Keratinocyte (primary cell): ENCODE results near the gene TXNDC8. TPM values are rescaled to one million over a fixed set of nuclear protein-coding genes. Genes with fewer than 3 reads are reported as not detected.

Experiments
- DNase-seq: peaks from one replicate; pipeline ENCODE4 v3.0.0-alpha.2; 2011; ENCODE audit warnings: low read depth, missing footprints, low spot score
- FAIRE-seq: peaks from 2 replicates; lab custom pipeline; 2011; peaks lifted over from hg19 to GRCh38; lab: Jason Lieb, UNC
- H2AFZ ChIP-seq: 2 replicates; pipeline ENCODE4 v1.6.0; 2012; ENCODE audit warnings: low read length, control low read depth, inconsistent platforms; ENCODE audit not compliant: control insufficient read depth
- H3K27ac ChIP-seq: 2 replicates; pipeline ENCODE4 v1.5.1; 2011; ENCODE audit warnings: low read length; ENCODE audit not compliant: control insufficient read depth, insufficient read depth
- H3K27me3 ChIP-seq: 3 replicates; pipeline ENCODE4 v1.6.0; 2011; ENCODE audit warnings: low read length; ENCODE audit not compliant: control insufficient read depth, insufficient read depth; ENCODE audit errors: extremely low read depth
- H3K36me3 ChIP-seq, 2 experiments: 2 replicates in 1 of 2; 3 replicates in 1 of 2; pipeline ENCODE4 v1.5.1; 2011; ENCODE audit warnings: low read length in 2 of 2, mild to moderate bottlenecking in 1 of 2; ENCODE audit not compliant: control insufficient read depth in 2 of 2, insufficient read depth in 2 of 2; ENCODE audit errors: extremely low read depth in 1 of 2
- H3K4me1 ChIP-seq: 3 replicates; pipeline ENCODE4 v1.5.1; 2011; ENCODE audit warnings: low read length; ENCODE audit not compliant: control insufficient read depth, insufficient read depth; ENCODE audit errors: extremely low read depth
- H3K4me2 ChIP-seq: 3 replicates; pipeline ENCODE4 v1.6.0; 2011; ENCODE audit warnings: low read depth, low read length; ENCODE audit not compliant: control insufficient read depth, insufficient read depth; ENCODE audit errors: extremely low read depth
- H3K4me3 ChIP-seq, 3 experiments: fragments of 200-600 bp in 1 of 3; sonication (generic) in 1 of 3; 2 replicates in 2 of 3; 3 replicates in 1 of 3; pipeline ENCODE4 v1.5.1; 2011 to 2016; ENCODE audit warnings: low read length in 3 of 3, mild to moderate bottlenecking in 3 of 3, control low read depth in 2 of 3, inconsistent platforms in 1 of 3, low read depth in 1 of 3, mixed read lengths in 1 of 3, mixed run types in 1 of 3, moderate library complexity in 1 of 3; ENCODE audit not compliant: control insufficient read depth in 2 of 3, insufficient read depth in 2 of 3; ENCODE audit errors: extremely low read depth in 1 of 3
- H3K79me2 ChIP-seq: 2 replicates; pipeline ENCODE4 v1.6.0; 2012; ENCODE audit warnings: low read length; ENCODE audit not compliant: control insufficient read depth, insufficient read depth
- H3K9ac ChIP-seq: 3 replicates; pipeline ENCODE4 v1.6.0; 2011; ENCODE audit warnings: low read length; ENCODE audit not compliant: control insufficient read depth, insufficient read depth; ENCODE audit errors: extremely low read depth
- H3K9me1 ChIP-seq: 3 replicates; pipeline ENCODE4 v1.6.0; 2011; ENCODE audit warnings: low read length; ENCODE audit not compliant: control insufficient read depth, insufficient read depth; ENCODE audit errors: extremely low read depth
- H3K9me3 ChIP-seq: 2 replicates; pipeline ENCODE4 v1.5.1; 2012; ENCODE audit warnings: low read depth, low read length; ENCODE audit not compliant: control insufficient read depth
- H4K20me1 ChIP-seq: 3 replicates; pipeline ENCODE4 v1.6.0; 2011; ENCODE audit warnings: low read length; ENCODE audit not compliant: control insufficient read depth, insufficient read depth; ENCODE audit errors: extremely low read depth
- EZH2 ChIP-seq: IDR thresholded peaks from one replicate; pipeline ENCODE4 v1.6.1; 2012; ENCODE audit warnings: inconsistent platforms, mild to moderate bottlenecking, low read length, moderate library complexity
- dilution Hi-C: fragments of 300-500 bp; cut with MboI; formaldehyde crosslinking; loops from one replicate; pipeline ENCODE4 v1.7.0; 2020; ENCODE audit warnings: low sequenced_read_pairs; ENCODE audit not compliant: extremely low pct_ligation_motif_present
- polyA plus RNA-seq, 5 experiments: library from polyadenylated mRNA; depleted of rRNA in 3 of 5; stranded (reverse) in 3 of 5; stranded (forward) in 1 of 5; unstranded in 1 of 5; fragments of >200 nt; gene quantifications; 1 replicate in 1 of 5; 2 replicates in 3 of 5; 3 replicates in 1 of 5; pipeline versions ENCODE4 v1.2.1 to v1.2.3, GENCODE V29; 2011 to 2012; ENCODE audit warnings: missing spikeins in 2 of 5, low read depth in 1 of 5, low replicate concordance in 1 of 5
- TF ChIP-seq, protein P1 (sequence below), 3 experiments: IDR thresholded peaks in 1 of 3; conservative IDR thresholded peaks in 1 of 3; optimal IDR thresholded peaks in 1 of 3; 2 replicates in 2 of 3; 3 replicates in 1 of 3; pipeline versions ENCODE3 to v1.5.1; 2011; ENCODE audit warnings: low read length in 3 of 3, mild to moderate bottlenecking in 3 of 3, moderate library complexity in 2 of 3, control low read depth in 1 of 3, inconsistent platforms in 1 of 3; ENCODE audit not compliant: insufficient read depth in 2 of 3; ENCODE audit errors: extremely low read depth in 1 of 3

Gene TXNDC8
- polyA plus RNA-seq, 1 donor (not counting 4 experiments of a cell fraction or from before 2014, with no cell fraction given) = not detected

GRCh38 chr9:110288503-110288902, 49.2 kb downstream of the TXNDC8 start:
- no peaks in the 10 kb centered on the region for H3K79me2 ChIP-seq
- no peak overlapping the region for H3K4me3 ChIP-seq
- H3K4me2 ChIP-seq = no peak overlapping the region
- no peaks in the 10 kb centered on the region for H4K20me1 ChIP-seq
- H3K27me3 ChIP-seq = no peaks in the 10 kb centered on the region
- dilution Hi-C loops = no loop called here
- H3K36me3 ChIP-seq = no peaks in the 10 kb centered on the region
- no peak overlapping the region for H2AFZ ChIP-seq
- H3K9me3 ChIP-seq = no peaks in the 10 kb centered on the region
- no peak overlapping the region for H3K27ac ChIP-seq
- no peak overlapping the region for H3K9ac ChIP-seq
- no peaks in the 10 kb centered on the region for H3K9me1 ChIP-seq
- FAIRE-seq (no peak), DNase-seq (no peak)
- peaks cover 32% of the 10 kb centered on the region for H3K4me1 ChIP-seq
- TF ChIP-seq, protein P1, sequence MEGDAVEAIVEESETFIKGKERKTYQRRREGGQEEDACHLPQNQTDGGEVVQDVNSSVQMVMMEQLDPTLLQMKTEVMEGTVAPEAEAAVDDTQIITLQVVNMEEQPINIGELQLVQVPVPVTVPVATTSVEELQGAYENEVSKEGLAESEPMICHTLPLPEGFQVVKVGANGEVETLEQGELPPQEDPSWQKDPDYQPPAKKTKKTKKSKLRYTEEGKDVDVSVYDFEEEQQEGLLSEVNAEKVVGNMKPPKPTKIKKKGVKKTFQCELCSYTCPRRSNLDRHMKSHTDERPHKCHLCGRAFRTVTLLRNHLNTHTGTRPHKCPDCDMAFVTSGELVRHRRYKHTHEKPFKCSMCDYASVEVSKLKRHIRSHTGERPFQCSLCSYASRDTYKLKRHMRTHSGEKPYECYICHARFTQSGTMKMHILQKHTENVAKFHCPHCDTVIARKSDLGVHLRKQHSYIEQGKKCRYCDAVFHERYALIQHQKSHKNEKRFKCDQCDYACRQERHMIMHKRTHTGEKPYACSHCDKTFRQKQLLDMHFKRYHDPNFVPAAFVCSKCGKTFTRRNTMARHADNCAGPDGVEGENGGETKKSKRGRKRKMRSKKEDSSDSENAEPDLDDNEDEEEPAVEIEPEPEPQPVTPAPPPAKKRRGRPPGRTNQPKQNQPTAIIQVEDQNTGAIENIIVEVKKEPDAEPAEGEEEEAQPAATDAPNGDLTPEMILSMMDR (optimal IDR thresholded peaks at IDR 0.05 in 1 of 3, IDR thresholded peaks at IDR 0.05 in 1 of 3, conservative IDR thresholded peaks at IDR 0.05 in 1 of 3; ENCODE audit: extremely low read depth in 1 of 3, insufficient read depth in 2 of 3, low read length in 3 of 3) = no peak
- TF ChIP-seq EZH2 = no peak

DNA sequence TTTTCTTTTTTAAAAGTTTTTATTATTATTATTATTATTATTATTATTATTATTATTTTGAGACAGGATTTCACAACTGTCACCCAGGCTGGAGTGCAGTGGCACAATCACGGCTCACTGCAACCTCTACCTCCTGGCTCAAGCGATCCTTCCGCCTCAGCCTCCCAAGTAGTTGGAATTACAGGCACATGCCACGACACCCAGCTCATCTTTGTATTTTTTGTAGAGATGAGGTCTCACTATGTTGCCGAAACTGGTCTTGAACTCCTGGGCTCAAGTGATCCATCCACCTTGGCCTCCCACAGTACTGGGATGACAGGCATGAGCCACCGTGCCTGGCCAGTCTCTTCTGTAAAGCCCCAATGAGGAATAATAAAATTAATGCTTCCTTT, 50.4 kb downstream of the TXNDC8 start:
- Histone ChIP-seq H3K4me1 (peaks cover 29% of the 10 kb centered on the region), H3K36me3 (no peaks in the 10 kb centered on the region), H3K27me3 (no peaks in the 10 kb centered on the region), H3K9me1 (no peaks in the 10 kb centered on the region), H3K9me3 (no peaks in the 10 kb centered on the region), H3K27ac (no peak overlapping the region), H3K9ac (no peak overlapping the region), H4K20me1 (no peaks in the 10 kb centered on the region), H3K4me2 (no peak overlapping the region), H2AFZ (no peak overlapping the region), H3K79me2 (no peaks in the 10 kb centered on the region), H3K4me3 (no peak overlapping the region)
- no peak for TF ChIP-seq EZH2
- TF ChIP-seq, protein P1 (optimal IDR thresholded peaks at IDR 0.05 in 1 of 3, IDR thresholded peaks at IDR 0.05 in 1 of 3, conservative IDR thresholded peaks at IDR 0.05 in 1 of 3; ENCODE audit: extremely low read depth in 1 of 3, insufficient read depth in 2 of 3, low read length in 3 of 3) = no peak
- dilution Hi-C loops = no loop called here
- FAIRE-seq = no peak
- no peak for DNase-seq
